IPS-15b (cell line): ENCODE data around the gene SLC41A2.

Experiments
- H3K27me3 ChIP-seq: one replicate; pipeline ENCODE4 v1.6.1; 2013; ENCODE audit warnings: low read length; ENCODE audit not compliant: control insufficient read depth, insufficient read depth
- H3K36me3 ChIP-seq: one replicate; pipeline ENCODE4 v1.6.1; 2013; ENCODE audit warnings: low read length; ENCODE audit not compliant: control insufficient read depth, insufficient read depth
- H3K4me1 ChIP-seq: one replicate; pipeline ENCODE4 v1.6.1; 2013; ENCODE audit warnings: mild to moderate bottlenecking, low read length; ENCODE audit not compliant: control insufficient read depth, insufficient read depth
- H3K4me3 ChIP-seq: one replicate; pipeline ENCODE4 v1.5.1; 2013; ENCODE audit warnings: low read depth, low read length
- H3K9ac ChIP-seq: one replicate; pipeline ENCODE4 v1.6.1; 2013; ENCODE audit warnings: low read depth, mild to moderate bottlenecking, low read length
- H3K9me3 ChIP-seq: one replicate; pipeline ENCODE4 v1.6.1; 2013; ENCODE audit warnings: mild to moderate bottlenecking, low read length; ENCODE audit not compliant: control insufficient read depth, insufficient read depth

SLC41A2 gene

GRCh38 chr12:104911942-104912341 lies 46.1 kb downstream of the SLC41A2 start:
- Histone ChIP-seq H3K27me3 (no peaks in the 10 kb centered on the region), H3K4me3 (no peak overlapping the region), H3K9ac (no peak overlapping the region), H3K9me3 (no peaks in the 10 kb centered on the region), H3K4me1 (no peaks in the 10 kb centered on the region), H3K36me3 (no peaks in the 10 kb centered on the region)

- Histone ChIP-seq H3K27me3 (no peaks in the 10 kb centered on the region), H3K9ac (no peak overlapping the region), H3K36me3 (no peaks in the 10 kb centered on the region), H3K4me1 (no peaks in the 10 kb centered on the region), H3K9me3 (no peaks in the 10 kb centered on the region), H3K4me3 (no peak overlapping the region)
These were observed 47.8 kb downstream of the SLC41A2 start for GRCh38 chr12:104910196-104910840.

- Histone ChIP-seq H3K4me3 (no peak overlapping the region), H3K9me3 (no peaks in the 10 kb centered on the region), H3K9ac (no peak overlapping the region), H3K36me3 (no peaks in the 10 kb centered on the region), H3K4me1 (no peaks in the 10 kb centered on the region), H3K27me3 (no peaks in the 10 kb centered on the region)
These were observed 48.3 kb downstream of the SLC41A2 start for GRCh38 chr12:104909761-104910160.
